Cardiac fibroblast (primary cell): Measurements from ENCODE around the gene NEURL2.

Source experiments
- DNase-seq, 2 donors: peaks; one replicate each; pipeline versions ENCODE4 v3.0.0 to v3.0.0-alpha.2; 2010; ENCODE audit warnings: low read depth in 2 of 2
- H3K4me3 ChIP-seq, 2 donors: replicated peaks in 1 of 2; 1 replicate in 1 of 2; 2 replicates in 1 of 2; pipeline ENCODE4 v1.5.1; 2011; ENCODE audit warnings: low read depth in 2 of 2, low read length in 2 of 2, mild to moderate bottlenecking in 2 of 2, moderate library complexity in 1 of 2
- TF ChIP-seq, protein P1 (sequence below): IDR thresholded peaks from one replicate; pipeline ENCODE4 v1.5.1; 2011; ENCODE audit warnings: low read depth, mild to moderate bottlenecking, low read length, inconsistent platforms

Gene NEURL2

DNA sequence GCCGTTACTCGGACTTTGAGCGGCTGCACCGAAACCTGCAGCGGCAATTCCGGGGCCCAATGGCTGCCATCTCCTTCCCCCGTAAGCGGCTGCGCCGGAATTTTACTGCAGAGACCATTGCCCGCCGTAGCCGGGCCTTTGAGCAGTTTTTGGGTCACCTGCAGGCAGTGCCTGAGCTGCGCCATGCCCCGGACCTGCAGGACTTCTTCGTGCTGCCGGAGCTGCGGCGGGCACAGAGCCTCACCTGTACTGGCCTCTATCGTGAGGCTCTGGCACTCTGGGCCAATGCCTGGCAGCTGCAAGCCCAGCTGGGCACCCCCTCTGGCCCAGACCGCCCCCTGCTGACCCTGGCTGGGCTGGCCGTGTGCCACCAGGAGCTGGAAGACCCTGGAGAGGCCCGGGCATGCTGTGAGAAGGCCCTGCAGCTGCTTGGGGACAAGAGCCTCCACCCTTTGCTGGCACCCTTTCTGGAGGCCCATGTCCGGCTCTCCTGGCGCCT lies 50.3 kb downstream of the NEURL2 start:
- no peak for DNase-seq
- TF ChIP-seq, protein P1, sequence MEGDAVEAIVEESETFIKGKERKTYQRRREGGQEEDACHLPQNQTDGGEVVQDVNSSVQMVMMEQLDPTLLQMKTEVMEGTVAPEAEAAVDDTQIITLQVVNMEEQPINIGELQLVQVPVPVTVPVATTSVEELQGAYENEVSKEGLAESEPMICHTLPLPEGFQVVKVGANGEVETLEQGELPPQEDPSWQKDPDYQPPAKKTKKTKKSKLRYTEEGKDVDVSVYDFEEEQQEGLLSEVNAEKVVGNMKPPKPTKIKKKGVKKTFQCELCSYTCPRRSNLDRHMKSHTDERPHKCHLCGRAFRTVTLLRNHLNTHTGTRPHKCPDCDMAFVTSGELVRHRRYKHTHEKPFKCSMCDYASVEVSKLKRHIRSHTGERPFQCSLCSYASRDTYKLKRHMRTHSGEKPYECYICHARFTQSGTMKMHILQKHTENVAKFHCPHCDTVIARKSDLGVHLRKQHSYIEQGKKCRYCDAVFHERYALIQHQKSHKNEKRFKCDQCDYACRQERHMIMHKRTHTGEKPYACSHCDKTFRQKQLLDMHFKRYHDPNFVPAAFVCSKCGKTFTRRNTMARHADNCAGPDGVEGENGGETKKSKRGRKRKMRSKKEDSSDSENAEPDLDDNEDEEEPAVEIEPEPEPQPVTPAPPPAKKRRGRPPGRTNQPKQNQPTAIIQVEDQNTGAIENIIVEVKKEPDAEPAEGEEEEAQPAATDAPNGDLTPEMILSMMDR, result no peak
- H3K4me3 ChIP-seq, result no peak overlapping the region
